HCEC 1CT (cell line): ENCODE results near the gene HEXD.
A peak's percentile ranks its signal among the peaks of the same experiment; 100 is the strongest.
"Not testable (repeated sequence)": the region's sequence is repeated elsewhere in the genome, so short reads cannot be mapped to it uniquely, and the experiment has no call there.

ENCODE experiments used
- DNase-seq: peaks from one replicate; pipeline ENCODE4 v3.0.0-alpha.2; 2017

The HEXD gene

DNA sequence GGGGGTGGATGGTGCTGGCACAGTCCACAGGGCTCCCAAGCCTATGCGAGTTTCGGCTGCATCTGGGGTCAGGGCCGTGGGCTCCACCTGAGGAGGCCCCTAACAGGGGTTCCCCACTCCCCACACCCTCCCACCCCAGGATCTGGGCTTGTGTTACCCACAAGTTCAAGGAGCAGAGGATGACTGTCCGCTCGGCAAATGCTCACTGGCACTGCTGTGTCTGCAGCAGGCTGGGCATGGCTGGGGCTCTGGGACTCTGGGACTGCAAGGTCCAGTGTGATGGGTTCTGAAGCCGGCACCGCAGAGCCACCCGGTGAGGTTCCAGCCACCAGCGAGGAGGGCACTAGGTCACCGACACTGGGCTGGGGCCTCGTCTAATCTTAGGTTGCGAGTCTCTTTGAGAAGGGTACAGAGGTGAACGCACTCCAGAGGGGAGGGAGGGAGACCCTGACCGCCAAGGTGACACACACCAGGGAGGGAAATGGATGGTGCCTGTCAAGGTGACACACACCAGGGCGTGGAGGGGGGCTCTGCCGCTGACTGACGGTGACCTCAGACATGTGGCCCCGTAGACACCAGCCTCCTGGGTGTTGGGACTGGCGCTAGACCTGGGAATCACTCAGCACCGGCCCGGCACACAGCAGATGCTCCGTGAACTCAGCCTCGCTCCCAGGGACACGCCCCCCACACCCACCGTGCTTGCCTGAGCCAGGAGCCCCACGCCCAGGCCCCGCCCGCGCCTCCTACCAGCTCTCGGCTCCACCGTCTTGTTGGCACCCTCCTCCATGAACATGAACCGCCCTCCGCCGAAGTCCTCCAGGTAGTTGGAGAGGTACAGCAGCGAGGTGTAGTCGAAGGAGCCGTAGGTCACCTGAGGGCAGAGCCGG is 20.5 kb upstream of the HEXD start:
- DNase-seq: no peak

DNA sequence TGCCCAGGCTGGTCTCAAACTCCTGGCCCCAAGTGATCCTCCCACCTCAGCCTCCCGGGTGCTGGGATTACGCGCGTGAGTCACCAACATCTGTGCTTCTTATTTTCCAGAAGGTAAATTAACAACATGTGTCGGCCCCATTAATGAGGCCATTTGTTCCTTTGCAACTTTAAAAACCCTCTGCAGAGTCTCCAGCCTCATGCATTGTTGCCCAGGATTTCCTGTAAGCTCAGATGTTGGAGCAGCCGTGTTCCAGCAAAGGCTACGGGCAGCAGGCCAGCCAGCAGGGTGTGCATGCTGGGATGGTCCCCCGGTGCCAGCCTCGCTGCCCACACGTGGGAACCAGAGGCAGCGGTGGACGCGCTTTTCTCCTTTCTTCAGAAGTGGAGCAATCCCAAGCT is 19.1 kb upstream of the HEXD start:
- DNase-seq: peak; percentile 41

DNA sequence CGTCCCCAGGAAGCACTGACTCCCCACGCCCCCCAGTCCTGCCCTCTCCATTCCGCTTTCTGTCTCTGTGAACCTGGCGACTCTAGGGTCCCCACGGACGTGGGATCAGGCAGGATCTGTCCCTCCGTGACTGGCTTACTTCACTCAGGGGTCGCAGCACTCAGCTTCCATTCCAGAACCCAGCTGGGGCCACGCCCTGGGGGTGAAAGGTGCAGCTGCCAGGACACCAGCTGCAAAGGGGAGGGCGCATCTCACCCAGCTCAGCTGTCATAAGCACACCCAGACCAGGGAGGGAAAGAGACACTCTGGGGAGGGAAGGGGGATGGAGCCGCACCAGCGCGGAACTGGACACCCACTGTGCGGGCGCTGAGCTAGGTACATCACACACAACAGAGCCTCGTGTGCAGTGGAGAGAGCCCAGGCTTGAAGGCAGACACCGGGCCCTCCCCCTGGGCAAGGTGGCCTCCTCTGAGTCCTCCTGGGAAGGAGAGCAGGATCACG is 18.5 kb upstream of the HEXD start:
- DNase-seq: no peak

DNA sequence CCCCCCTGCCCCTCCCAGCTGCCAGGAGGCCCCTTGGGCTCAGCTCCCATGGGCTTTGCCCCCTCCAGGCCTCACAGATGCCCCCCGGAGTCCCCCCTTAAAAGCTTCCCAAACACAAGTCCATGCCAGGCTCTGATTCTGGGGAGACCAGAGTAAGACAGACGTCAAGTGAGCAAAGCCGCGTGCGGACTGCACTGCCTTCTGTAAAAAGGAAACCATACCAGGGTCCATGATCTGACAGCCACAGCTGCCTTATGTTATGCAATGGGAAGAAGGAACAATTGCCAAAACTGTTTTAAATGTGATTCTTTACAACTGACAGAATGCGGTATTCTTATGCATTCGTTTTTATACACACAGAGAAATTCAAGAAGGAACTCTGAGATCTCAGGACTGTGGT is 17.9 kb upstream of the HEXD start:
- DNase-seq: no peak

DNA sequence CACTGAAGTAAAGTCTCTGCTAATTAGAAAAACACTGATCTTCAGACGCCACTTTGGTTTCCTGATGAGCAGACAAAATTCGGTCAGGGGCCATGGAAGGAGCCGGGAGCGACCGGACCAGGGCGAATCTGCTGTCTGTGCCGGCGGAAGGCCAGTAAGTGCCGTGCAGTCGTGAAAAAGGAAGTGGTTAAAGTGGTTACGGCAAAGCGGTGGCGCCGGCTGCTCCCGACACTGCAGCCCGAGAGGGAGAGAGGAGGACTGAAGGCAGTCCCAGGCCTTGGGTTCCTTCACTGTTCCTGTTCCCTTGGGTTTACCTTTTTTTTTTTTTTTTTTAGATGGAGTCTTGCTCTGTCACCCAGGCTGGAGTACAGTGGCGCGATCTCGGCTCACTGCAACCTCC is 17.3 kb upstream of the HEXD start:
- no peak for DNase-seq

- DNase-seq: no peak
Measured at GRCh38 chr17:82402865-82403264, 15.3 kb upstream of the HEXD start.

GRCh38 chr17:82403662-82404660 is 14.2 kb upstream of the HEXD start:
- no peak for DNase-seq

DNA sequence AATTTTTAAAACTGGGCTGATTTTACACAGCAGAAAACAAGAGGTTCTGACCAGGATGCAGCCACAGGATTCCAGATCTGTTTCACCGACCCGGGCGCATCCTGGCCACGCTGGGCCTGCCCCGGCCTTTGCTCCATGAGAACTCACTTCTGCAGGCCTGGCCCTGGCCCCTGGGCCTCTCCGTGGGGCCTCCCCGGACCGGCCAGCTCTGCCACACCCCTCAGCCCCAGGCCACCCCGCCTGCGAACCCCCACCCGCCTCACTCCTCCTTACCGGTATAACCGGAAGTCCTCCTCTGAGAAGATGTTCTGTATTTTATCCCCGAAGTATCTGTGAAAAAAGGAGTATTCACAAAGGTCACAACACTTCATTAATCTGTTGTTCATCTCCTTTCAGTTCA is 13.1 kb upstream of the HEXD start:
- no peak for DNase-seq

GRCh38 chr17:82406131-82406671 is 11.9 kb upstream of the HEXD start:
- DNase-seq: no peak

GRCh38 chr17:82407255-82407654 is 10.9 kb upstream of the HEXD start:
- no peak for DNase-seq

DNA sequence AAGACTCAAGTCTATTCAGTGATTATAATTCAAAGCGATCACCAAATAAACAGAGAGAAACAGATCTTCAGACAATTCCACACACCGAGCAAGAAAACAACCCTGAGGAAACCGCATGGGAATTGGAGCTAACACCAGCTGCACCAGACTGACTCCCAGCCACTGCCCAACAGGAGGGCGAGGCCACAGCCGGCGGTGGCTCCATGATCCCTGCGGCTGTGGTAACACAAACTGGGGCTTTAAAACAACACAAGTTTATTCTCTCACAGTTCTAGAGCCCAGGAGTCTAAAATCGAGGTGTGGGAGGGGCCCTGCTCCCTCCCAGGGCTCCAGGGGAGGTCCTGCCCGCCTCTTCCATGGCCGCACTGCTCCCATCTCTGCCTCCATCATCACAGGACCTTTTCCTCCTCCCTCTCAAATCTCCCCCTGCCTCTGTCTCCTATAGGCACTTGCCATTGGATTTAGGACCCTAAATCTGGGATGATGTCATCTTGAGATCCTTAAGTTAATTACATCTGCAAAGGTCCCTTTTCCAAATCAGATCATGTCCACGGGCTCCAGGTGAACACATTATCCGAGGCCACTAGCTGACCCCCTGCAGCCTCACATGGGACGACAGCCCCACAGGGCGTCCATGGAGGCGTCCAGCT is 9.7 kb upstream of the HEXD start:
- no peak for DNase-seq

DNA sequence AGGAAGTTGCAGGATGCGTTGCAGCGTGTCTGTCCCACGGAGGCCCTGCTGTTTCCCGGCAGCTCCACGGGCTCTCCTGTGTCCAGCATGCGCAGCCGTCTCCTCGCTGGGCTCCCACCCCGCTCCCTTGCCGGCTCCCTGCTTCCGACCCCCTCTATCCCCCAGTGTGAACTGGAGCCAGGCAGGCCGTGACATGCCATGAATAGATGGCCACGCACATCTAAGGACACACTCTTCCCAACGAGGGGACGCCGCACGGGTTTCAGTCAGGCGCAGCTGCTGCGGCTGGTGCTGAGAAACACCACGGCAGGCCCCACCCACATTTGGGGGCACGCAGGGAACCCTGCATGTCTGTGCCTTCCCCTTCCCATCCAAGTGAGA is 9.2 kb upstream of the HEXD start:
- no peak for DNase-seq

DNA sequence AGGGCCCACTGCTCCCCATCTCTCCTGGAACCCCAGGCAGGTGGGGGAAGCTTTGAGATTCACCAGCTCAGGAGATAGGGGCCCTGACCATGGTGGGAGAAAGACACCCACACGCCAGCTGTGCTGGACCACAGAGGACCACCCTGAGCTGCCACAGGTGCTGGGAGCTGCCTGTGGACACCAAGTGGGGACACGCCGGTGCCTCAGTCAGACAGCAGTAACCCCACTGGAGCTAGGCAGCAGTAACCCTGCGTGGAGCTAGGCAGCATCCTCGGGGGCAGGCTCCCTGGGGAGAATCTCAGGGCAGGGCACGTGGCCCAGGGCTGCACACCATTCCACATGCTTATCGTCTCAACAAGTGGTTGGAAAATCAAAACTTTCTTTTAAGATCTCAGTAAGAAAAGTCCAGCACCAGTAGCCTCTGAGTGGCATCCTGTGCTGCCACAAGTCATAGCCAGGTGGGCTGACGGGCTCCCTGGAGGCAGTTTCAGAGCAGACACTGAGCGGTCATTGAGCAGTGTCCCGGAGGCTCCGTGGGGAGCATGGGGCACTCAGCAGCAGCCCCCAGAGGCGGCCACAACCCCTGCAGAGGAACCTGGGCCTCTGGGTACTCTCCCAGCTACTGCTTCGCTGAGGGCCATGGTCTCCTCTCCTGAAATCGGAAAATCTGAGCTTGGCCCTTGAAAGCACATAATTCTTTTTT is 8.0 kb upstream of the HEXD start:
- no peak for DNase-seq

DNA sequence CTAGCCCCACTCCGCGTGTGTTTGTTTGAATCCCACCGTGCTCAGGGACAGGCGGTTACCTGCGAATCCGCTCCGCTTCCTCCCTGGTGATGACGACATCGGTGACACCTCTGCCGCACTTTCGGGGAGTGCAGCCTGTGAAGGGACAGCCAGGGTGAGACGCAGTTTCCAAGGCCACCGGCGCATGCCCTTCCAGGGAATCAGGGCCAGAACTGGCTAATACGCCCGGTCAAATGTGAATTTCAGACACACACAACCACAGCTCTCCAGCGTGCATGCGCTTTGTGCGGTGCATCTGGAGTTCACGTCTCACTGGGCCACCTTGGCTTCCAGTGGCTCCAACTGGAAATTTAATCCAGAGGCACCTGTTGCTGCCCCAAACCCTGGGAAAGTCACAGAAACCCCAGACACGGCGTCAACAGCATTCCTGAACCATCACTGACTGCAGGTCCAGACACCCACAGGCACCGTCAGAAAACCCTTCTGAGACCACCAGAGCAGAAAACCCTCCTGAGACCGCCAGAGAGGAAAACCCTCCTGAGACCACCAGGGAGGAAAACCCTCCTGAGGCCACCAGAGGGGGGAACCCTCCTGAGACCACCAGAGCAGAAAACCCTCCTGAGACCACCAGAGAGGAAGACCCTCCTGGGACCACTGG is 6.6 kb upstream of the HEXD start:
- no peak for DNase-seq

GRCh38 chr17:82412081-82412480 is 6.1 kb upstream of the HEXD start:
- not testable (repeated sequence) for DNase-seq

- no peak for DNase-seq
Measured at GRCh38 chr17:82412535-82413520, 5.3 kb upstream of the HEXD start.

DNA sequence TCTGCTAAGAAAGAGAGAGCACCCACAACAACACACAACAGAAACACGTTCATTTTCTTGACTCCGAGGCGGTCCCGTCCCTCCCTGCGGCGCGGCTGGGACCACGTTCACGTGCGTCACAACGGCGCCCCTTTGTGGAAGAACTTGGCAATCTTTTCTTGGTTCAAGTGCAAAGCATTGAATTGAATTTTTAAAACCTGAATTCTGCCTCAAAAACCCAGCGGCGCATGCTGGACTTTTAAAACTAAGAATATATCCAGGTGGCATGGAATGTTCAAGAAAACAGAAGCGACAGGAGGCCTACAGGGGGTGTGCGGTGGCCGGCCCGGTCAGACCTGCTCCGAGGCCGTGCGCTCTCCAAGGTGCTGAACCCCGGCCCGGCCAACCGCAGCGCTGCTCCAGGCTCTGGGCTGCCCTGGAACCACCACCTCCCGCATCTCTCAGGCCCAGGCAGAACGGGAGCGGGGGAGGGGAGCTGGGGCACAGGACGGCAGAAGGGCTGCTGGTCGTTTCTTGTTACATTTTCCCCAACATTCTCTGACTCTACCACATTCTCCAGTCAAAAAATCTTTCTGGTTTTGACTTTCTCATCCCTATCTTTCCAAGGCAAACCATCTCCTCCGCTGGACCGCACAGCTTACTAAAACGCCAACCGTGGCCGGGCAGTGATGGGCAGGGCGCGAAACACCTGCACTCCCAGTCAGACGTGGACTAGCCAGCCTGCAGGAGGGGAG is 3.4 kb upstream of the HEXD start:
- DNase-seq: peak; percentile 14

GRCh38 chr17:82415336-82415735 is 2.8 kb upstream of the HEXD start:
- no peak for DNase-seq

GRCh38 chr17:82415786-82416185 is 2.4 kb upstream of the HEXD start:
- DNase-seq: no peak

GRCh38 chr17:82416264-82416663 is 1.9 kb upstream of the HEXD start:
- DNase-seq: no peak
